SKM-1 treated with dmso at 0.1 percent for 144 hours (cell line): ENCODE results near the gene SLC25A47.

Source experiments
- DNase-seq: peaks from one replicate; lab custom pipeline; 2025; ENCODE audit not compliant: unreplicated experiment; lab: John Stamatoyannopoulos, UW

SLC25A47 gene

GRCh38 chr14:100374876-100375265, 51.7 kb downstream of the SLC25A47 start:
- DNase-seq = no peak

GRCh38 chr14:100375266-100375962, 52.3 kb downstream of the SLC25A47 start:
- DNase-seq = no peak

GRCh38 chr14:100375963-100376735, 53.0 kb downstream of the SLC25A47 start, which contains the start of gene WDR25:
Gene WDR25, plus strand, starts transcription at chr14:100376485.
- peak; percentile 50 for DNase-seq

GRCh38 chr14:100376751-100377171, 53.6 kb downstream of the SLC25A47 start:
- DNase-seq = no peak
